Ishikawa (cell line): ENCODE measurements around the gene PDE11A.

ENCODE experiments used
- CEBPB ChIP-seq: IDR thresholded peaks from 2 replicates; pipeline ENCODE4 v1.6.1; 2012
- CREB1 ChIP-seq: IDR thresholded peaks from 2 replicates; pipeline ENCODE4 v1.6.1; 2012; ENCODE audit warnings: low read depth
- EGR1 ChIP-seq: IDR thresholded peaks from 2 replicates; pipeline ENCODE4 v1.6.1; 2012
- EP300 ChIP-seq: IDR thresholded peaks from 2 replicates; pipeline ENCODE4 v1.6.1; 2012; ENCODE audit warnings: borderline replicate concordance
- FOXM1 ChIP-seq: IDR thresholded peaks from 2 replicates; pipeline ENCODE4 v1.6.1; 2012; ENCODE audit warnings: low read depth, borderline replicate concordance
- NFIC ChIP-seq: IDR thresholded peaks from 2 replicates; pipeline ENCODE4 v1.6.1; 2012
- RAD21 ChIP-seq: IDR thresholded peaks from 2 replicates; pipeline ENCODE4 v1.6.1; 2012; ENCODE audit warnings: low read depth
- TAF1 ChIP-seq: IDR thresholded peaks from 2 replicates; pipeline ENCODE4 v1.6.1; 2012; ENCODE audit warnings: low read depth, mild to moderate bottlenecking
- TCF12 ChIP-seq: IDR thresholded peaks from 2 replicates; pipeline ENCODE4 v1.6.1; 2012; ENCODE audit warnings: low read depth
- TEAD4 ChIP-seq: IDR thresholded peaks from 2 replicates; pipeline ENCODE4 v1.6.1; 2012
- YY1 ChIP-seq: IDR thresholded peaks from 2 replicates; pipeline ENCODE4 v1.6.1; 2012; ENCODE audit warnings: low read depth
- ZBTB7A ChIP-seq: IDR thresholded peaks from 2 replicates; pipeline ENCODE4 v1.6.1; 2012; ENCODE audit warnings: low read depth
- TF ChIP-seq, protein P1 (sequence below): IDR thresholded peaks from 2 replicates; pipeline ENCODE4 v1.6.1; 2012
- TF ChIP-seq, protein P2 (sequence below): IDR thresholded peaks from 2 replicates; pipeline ENCODE4 v1.6.1; 2012; ENCODE audit warnings: low read depth, mild to moderate bottlenecking
- TF ChIP-seq, protein P3 (sequence below): IDR thresholded peaks from 2 replicates; pipeline ENCODE4 v1.6.1; 2012

Gene PDE11A

DNA sequence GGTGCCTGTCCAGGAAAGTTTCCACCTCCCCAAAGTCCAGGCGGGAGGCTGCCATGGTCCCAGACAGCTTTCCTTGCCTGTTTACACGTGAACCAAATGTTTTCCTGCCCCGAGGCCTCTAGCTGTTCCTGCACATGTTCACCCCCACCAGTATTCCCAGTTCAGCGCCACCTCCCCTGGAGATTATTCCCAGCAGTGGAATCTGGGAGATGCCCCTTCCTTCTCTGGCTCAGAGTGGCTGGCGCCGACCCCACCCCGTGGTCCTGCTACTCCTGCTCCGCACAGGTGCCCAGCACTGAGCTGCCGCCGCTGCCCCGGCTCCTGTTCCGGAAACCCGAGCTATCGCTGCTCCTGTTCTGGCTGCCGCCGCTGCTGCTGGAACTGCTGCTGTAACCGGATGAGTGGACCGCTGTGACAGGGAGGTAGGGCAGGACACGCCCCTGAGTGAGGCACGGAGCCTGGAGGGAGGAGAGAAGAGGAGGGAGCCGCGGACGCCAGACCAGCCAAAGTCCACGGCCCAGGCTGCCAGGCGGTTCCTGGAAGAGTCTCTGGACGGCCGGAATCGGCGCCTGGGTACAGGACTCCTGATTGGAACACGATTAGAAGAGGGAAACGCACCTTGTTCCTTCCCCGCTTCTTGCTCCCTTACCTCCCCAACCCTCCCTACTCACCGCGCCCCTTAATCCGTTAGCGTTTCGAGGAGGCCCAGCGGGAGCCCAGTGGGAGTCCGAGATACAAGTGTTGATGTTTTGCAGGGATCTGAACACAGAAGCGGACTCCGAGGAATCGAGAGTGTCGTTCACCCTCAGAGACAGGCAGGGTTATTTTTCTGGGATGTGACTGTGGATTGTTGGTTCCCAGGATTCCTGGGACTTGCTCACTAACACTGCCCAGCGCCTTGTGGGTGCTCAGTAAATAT, at the start of gene PDE11A:
PDE11A (minus strand) TSS at position 395 of the 919 bp plus-strand sequence; CDS start at position 55, 340 bp downstream.
- TF ChIP-seq, protein P1, sequence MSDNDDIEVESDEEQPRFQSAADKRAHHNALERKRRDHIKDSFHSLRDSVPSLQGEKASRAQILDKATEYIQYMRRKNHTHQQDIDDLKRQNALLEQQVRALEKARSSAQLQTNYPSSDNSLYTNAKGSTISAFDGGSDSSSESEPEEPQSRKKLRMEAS = peak; percentile 76
- TF ChIP-seq NFIC (peak; percentile 46), FOXM1 (no peak), YY1 (peak; percentile 20; the same call in 1 of the 2 replicates), ZBTB7A (no peak), EGR1 (no peak), EP300 (no peak; the same call in 1 of the 2 replicates), TAF1 (peak; percentile 22; the same call in 1 of the 2 replicates), CEBPB (no peak), TCF12 (no peak), RAD21 (peak; percentile 9; the same call in 1 of the 2 replicates), TEAD4 (peak; percentile 50), CREB1 (0 out of 2 replicates have a peak, but pooled peaks have one; percentile 13)
- TF ChIP-seq, protein P2, sequence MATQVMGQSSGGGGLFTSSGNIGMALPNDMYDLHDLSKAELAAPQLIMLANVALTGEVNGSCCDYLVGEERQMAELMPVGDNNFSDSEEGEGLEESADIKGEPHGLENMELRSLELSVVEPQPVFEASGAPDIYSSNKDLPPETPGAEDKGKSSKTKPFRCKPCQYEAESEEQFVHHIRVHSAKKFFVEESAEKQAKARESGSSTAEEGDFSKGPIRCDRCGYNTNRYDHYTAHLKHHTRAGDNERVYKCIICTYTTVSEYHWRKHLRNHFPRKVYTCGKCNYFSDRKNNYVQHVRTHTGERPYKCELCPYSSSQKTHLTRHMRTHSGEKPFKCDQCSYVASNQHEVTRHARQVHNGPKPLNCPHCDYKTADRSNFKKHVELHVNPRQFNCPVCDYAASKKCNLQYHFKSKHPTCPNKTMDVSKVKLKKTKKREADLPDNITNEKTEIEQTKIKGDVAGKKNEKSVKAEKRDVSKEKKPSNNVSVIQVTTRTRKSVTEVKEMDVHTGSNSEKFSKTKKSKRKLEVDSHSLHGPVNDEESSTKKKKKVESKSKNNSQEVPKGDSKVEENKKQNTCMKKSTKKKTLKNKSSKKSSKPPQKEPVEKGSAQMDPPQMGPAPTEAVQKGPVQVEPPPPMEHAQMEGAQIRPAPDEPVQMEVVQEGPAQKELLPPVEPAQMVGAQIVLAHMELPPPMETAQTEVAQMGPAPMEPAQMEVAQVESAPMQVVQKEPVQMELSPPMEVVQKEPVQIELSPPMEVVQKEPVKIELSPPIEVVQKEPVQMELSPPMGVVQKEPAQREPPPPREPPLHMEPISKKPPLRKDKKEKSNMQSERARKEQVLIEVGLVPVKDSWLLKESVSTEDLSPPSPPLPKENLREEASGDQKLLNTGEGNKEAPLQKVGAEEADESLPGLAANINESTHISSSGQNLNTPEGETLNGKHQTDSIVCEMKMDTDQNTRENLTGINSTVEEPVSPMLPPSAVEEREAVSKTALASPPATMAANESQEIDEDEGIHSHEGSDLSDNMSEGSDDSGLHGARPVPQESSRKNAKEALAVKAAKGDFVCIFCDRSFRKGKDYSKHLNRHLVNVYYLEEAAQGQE = no peak
- TF ChIP-seq, protein P3, sequence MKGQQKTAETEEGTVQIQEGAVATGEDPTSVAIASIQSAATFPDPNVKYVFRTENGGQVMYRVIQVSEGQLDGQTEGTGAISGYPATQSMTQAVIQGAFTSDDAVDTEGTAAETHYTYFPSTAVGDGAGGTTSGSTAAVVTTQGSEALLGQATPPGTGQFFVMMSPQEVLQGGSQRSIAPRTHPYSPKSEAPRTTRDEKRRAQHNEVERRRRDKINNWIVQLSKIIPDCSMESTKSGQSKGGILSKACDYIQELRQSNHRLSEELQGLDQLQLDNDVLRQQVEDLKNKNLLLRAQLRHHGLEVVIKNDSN = peak; percentile 65

DNA sequence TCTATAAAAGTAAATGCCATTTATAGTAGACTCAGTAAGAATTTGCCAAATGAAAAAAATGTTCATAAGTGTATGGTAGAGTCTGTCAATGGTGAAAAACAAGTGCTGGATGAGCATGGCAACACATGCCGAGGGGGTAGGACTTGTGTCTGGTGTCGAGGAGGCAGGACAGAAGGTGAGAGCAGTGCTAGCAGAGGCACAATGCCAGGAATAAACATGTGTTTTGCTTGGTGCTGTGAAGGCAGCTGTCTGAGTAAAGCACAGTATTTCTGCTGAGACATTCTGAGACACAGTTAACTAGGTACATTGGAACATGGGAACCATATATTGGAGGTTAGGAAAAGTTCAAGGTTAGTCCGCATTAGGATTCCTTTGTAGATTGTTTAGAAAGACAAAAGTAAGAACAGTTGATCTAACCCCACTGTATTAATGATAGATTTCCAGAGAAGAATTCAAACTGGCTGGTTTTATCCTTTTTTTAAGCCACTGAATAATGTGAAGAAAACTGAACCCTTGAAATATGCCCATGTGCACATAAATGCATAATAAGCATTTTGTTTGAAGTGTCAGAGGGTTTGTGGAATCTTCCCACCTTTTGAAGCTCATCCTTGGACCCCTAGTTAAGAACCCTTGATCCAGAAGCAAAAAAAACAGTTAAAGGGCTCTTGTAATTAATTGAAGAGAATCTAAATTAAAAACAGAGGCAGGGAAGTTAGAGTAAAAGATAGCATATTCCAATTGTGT, 46.8 kb upstream of the PDE11A start:
- TF ChIP-seq YY1 (no peak), RAD21 (no peak), TCF12 (no peak), FOXM1 (no peak), NFIC (no peak)
- TF ChIP-seq, protein P1 = no peak
- TF ChIP-seq, protein P3 = no peak

DNA sequence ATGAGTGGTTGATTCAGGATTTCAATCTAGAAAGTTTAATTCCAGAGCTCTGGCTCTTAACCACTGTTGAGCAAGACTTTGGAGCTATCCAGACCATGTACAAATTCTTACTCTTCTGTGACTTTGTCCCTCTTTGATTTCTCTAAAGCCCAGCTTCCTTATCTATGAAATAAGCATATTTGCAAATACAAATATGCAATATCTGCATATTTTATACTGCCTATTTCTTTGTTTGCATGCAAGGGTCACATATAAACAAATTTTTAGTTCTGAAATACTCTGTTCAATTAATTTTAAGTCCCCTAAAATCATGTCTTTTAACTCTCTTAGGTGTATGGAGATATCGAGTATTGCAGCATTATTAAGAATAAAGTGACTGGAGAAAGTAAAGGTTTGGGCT, 45.1 kb upstream of the PDE11A start:
- TF ChIP-seq EGR1 (no peak), YY1 (no peak), CREB1 (no peak), RAD21 (no peak), NFIC (no peak), TAF1 (no peak), TEAD4 (no peak), FOXM1 (no peak), EP300 (no peak)
- TF ChIP-seq, protein P3 = no peak
- TF ChIP-seq, protein P1 = no peak

DNA sequence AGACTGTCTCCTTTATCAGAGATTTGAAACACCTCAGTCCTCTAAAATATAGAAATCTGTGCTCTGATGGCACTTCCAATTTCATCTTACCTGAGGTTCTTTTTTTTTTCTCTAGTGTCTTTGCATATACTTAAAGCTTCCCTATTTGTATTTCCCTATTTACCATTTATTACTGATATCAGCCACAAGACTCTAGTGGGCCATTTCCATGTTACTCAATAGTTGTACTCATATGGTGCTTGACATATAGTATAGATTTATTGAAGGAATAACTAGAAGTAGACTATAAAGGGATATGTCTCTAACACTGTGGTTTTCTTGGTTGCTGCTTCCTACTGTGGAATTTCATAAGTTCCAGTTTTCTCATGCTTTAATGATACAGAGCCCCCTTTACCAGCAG, 42.7 kb upstream of the PDE11A start:
- TF ChIP-seq CREB1 = no peak
- TF ChIP-seq, protein P2 = no peak
- no peak for TF ChIP-seq FOXM1
- no peak for TF ChIP-seq ZBTB7A
- TF ChIP-seq TCF12 = no peak
- no peak for TF ChIP-seq EGR1
- no peak for TF ChIP-seq NFIC
- TF ChIP-seq TEAD4 = no peak
- TF ChIP-seq YY1 = no peak
- TF ChIP-seq, protein P3 = no peak
- TF ChIP-seq CEBPB = no peak
- TF ChIP-seq EP300 = no peak
- TF ChIP-seq RAD21 = no peak
- no peak for TF ChIP-seq TAF1
- TF ChIP-seq, protein P1 = no peak
